ENCODE results near the gene POU2AF3. TPM values are rescaled to one million over a fixed set of nuclear protein-coding genes. Genes with fewer than 3 reads are reported as not detected.

POU2AF3 gene
- total and polyA plus RNA-seq, 12 donors: 0.18 to 2.0 (median 0.35) TPM; not detected in 4

DNA sequence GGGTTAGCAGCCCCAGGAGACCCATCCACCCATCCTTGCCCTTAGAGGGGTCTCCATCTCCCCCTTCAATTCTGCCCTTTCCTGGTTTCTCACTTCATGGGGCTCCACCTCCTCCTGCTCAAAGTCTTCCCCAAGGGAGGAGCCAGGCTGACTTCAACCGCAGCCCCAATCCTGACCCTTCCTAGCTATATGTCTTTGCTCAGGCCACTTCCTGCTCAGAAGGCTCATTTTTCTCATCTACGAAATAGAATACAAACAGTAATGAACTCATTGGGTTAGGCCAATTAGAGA is 56.2 kb downstream of the POU2AF3 start:
- Histone ChIP-seq H3K9me3 (no peaks in the 10 kb centered on the region), H3K4me3 (no peak overlapping the region), H3K27me3 (peaks cover 0 to 3% (median 0%) of the 10 kb centered on the region in 7 donors), H3K27ac (no peak overlapping the region), H3K4me1 (peaks cover 0 to 13% (median 0%) of the 10 kb centered on the region in 9 donors), H3K36me3 (no peaks in the 10 kb centered on the region)
- no peak for ATAC-seq
- no peak for DNase-seq
- WGBS, 2 donors: 86 to 87% methylated on average over 2 of the region's 2 CpGs
- TF ChIP-seq, protein P1, sequence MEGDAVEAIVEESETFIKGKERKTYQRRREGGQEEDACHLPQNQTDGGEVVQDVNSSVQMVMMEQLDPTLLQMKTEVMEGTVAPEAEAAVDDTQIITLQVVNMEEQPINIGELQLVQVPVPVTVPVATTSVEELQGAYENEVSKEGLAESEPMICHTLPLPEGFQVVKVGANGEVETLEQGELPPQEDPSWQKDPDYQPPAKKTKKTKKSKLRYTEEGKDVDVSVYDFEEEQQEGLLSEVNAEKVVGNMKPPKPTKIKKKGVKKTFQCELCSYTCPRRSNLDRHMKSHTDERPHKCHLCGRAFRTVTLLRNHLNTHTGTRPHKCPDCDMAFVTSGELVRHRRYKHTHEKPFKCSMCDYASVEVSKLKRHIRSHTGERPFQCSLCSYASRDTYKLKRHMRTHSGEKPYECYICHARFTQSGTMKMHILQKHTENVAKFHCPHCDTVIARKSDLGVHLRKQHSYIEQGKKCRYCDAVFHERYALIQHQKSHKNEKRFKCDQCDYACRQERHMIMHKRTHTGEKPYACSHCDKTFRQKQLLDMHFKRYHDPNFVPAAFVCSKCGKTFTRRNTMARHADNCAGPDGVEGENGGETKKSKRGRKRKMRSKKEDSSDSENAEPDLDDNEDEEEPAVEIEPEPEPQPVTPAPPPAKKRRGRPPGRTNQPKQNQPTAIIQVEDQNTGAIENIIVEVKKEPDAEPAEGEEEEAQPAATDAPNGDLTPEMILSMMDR (IDR thresholded peaks at IDR 0.05): no peak
- intact Hi-C loops (cut with DNase I): no loop called here

DNA sequence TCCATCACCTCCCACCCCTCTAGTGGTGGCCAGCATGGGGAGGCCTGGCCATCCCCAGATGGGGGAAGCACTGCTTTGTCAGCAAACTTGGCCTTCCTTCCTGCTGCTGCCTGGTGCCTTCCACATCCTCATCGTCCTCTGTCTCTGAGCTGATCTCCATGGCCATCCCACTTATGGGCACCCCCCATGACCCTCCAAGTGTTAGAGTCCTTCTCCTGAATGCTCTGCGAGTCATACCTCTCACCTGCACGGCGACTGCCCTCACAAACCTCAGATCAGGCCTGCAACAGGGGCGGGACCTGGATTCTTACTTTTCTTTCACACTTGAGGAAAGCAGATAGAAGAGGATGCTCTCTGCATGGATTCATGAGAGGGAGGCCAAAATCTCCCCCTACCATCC is 56.8 kb downstream of the POU2AF3 start:
- WGBS, 2 donors: 89 to 90% methylated on average over 5 of the region's 5 CpGs
- no peak for DNase-seq
- H3K9me3 ChIP-seq: no peaks in the 10 kb centered on the region

DNA sequence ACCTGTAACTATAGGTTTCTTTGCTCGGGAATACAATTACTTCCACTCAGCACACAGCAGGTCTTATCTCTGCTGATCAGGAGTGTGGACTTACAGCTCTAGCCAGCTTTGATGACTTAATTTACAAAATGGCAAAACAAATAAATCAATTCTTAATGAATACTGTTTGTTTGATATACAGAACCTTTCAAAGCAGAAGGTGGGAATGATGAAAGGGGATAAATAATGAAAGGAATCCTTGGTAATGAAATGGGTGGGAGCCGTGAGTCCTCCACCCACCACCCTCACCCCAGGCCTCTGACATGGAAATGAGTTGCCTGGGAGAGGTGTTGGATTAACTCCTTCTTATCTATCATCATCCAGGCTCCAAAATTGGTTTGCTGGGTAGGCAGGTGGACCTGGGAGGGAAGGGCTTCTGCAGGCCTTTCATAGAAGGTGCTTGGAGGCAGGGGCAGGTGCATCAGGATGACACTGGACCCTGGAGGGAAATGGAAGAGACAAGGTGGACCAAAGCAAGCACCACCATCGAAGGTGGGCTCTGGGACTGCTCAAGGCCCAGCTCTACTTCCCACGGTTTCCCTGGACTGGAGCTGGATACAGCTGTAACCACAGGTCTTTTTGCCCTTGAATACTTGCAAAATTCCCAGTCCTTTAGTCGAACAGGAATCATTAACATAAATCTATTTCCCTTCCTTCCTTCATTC is 57.8 kb downstream of the POU2AF3 start:
- TF ChIP-seq, protein P1 (IDR thresholded peaks at IDR 0.05): no peak
- Histone ChIP-seq H3K9me3 (no peaks in the 10 kb centered on the region), H3K27me3 (peaks cover 0 to 3% (median 0%) of the 10 kb centered on the region in 7 donors), H3K27ac (no peak overlapping the region), H3K4me1 (peaks cover 0 to 8% (median 0%) of the 10 kb centered on the region in 9 donors), H3K36me3 (no peaks in the 10 kb centered on the region), H3K4me3 (no peak overlapping the region)
- intact Hi-C loops (cut with DNase I): no loop called here
- DNase-seq: no peak
- whole genome bisulfite sequencing, 2 donors: 66 to 71% methylated on average over 5 of the region's 5 CpGs
- ATAC-seq: no peak

More for the DNA sequence above, 56.8 kb downstream of the POU2AF3 start:
- TF ChIP-seq, protein P1 (IDR thresholded peaks at IDR 0.05): no peak
- H3K4me3 ChIP-seq: no peak overlapping the region
- intact Hi-C loops (cut with DNase I): no loop called here
- peaks cover 0 to 13% (median 0%) of the 10 kb centered on the region in 9 donors for H3K4me1 ChIP-seq
- H3K36me3 ChIP-seq: no peaks in the 10 kb centered on the region
- H3K27me3 ChIP-seq: peaks cover 0 to 3% (median 0%) of the 10 kb centered on the region in 7 donors
- no peak overlapping the region for H3K27ac ChIP-seq
- ATAC-seq: no peak

- no peaks in the 10 kb centered on the region for H3K27me3 ChIP-seq
- TF ChIP-seq, protein P1 (IDR thresholded peaks at IDR 0.05): no peak
- ATAC-seq: no peak
- H3K36me3 ChIP-seq: no peaks in the 10 kb centered on the region
- no peak overlapping the region for H3K27ac ChIP-seq
- intact Hi-C loops (cut with DNase I): no loop called here
- H3K4me3 ChIP-seq: no peak overlapping the region
- no peaks in the 10 kb centered on the region for H3K9me3 ChIP-seq
- H3K4me1 ChIP-seq: peaks cover 0 to 4% (median 0%) of the 10 kb centered on the region in 9 donors
- 77 to 79% methylated on average over 3 of the region's 3 CpGs for WGBS, 2 donors
- no peak for DNase-seq
Measured at GRCh38 chr11:111356660-111357048, 58.3 kb downstream of the POU2AF3 start.

All from heart right ventricle (tissue), 16 donors.